ENCODE measurements around the gene GATB. TPM values are rescaled to one million over a fixed set of nuclear protein-coding genes. Genes with fewer than 3 reads are reported as not detected.

Gene GATB
- total RNA-seq, 4 donors from 2014 or later = 19.6 to 28.9 (median 23.8) TPM

GRCh38 chr4:151771664-151772063 lies 10.9 kb upstream of the GATB start:
- DNase-seq = no peak
- no peaks in the 10 kb centered on the region for H3K36me3 ChIP-seq
- no peaks in the 10 kb centered on the region for H3K9me3 ChIP-seq
- H3K4me3 ChIP-seq = no peak overlapping the region
- no peaks in the 10 kb centered on the region for H3K4me1 ChIP-seq
- TF ChIP-seq CTCF (IDR thresholded peaks at IDR 0.05) = no peak
- TF ChIP-seq POLR2A (IDR thresholded peaks at IDR 0.05) = no peak
- no peak overlapping the region for H3K27ac ChIP-seq
- no peaks in the 10 kb centered on the region for H3K27me3 ChIP-seq

- no peak overlapping the region for H3K27ac ChIP-seq
- no peaks in the 10 kb centered on the region for H3K27me3 ChIP-seq
- no peak for DNase-seq
- no peaks in the 10 kb centered on the region for H3K9me3 ChIP-seq
- no peak overlapping the region for H3K4me3 ChIP-seq
- no peak for TF ChIP-seq POLR2A (IDR thresholded peaks at IDR 0.05)
- TF ChIP-seq CTCF (IDR thresholded peaks at IDR 0.05) = no peak
- H3K4me1 ChIP-seq = no peaks in the 10 kb centered on the region
- no peaks in the 10 kb centered on the region for H3K36me3 ChIP-seq
Measured at GRCh38 chr4:151770154-151770553, 9.3 kb upstream of the GATB start.

- H3K9me3 ChIP-seq = no peaks in the 10 kb centered on the region
- no peak for TF ChIP-seq CTCF (IDR thresholded peaks at IDR 0.05)
- TF ChIP-seq POLR2A (IDR thresholded peaks at IDR 0.05) = no peak
Measured at GRCh38 chr4:151768835-151769234, 8.0 kb upstream of the GATB start.

GRCh38 chr4:151766691-151767090 lies 5.9 kb upstream of the GATB start:
- H3K9me3 ChIP-seq = no peaks in the 10 kb centered on the region
- no peak for TF ChIP-seq POLR2A (IDR thresholded peaks at IDR 0.05)
- TF ChIP-seq CTCF (IDR thresholded peaks at IDR 0.05) = peak in 3 of 6 experiments; percentile 46 to 60 (median 52)
- H3K4me3 ChIP-seq = no peak overlapping the region
- H3K4me1 ChIP-seq = no peaks in the 10 kb centered on the region
- H3K27me3 ChIP-seq = no peaks in the 10 kb centered on the region
- no peak overlapping the region for H3K27ac ChIP-seq
- DNase-seq = peak in 2 of 3 donors; percentile 47 to 48
- no peaks in the 10 kb centered on the region for H3K36me3 ChIP-seq

More at GRCh38 chr4:151768835-151769234, 8.0 kb upstream of the GATB start:
- Histone ChIP-seq H3K4me3 (no peak overlapping the region), H3K36me3 (no peaks in the 10 kb centered on the region), H3K27me3 (no peaks in the 10 kb centered on the region), H3K27ac (no peak overlapping the region), H3K4me1 (no peaks in the 10 kb centered on the region)
- DNase-seq = no peak

- H3K36me3 ChIP-seq = peaks cover 0 to 11% (median 0%) of the 10 kb centered on the region in 3 donors
- no peak for TF ChIP-seq CTCF (IDR thresholded peaks at IDR 0.05)
- TF ChIP-seq POLR2A (IDR thresholded peaks at IDR 0.05) = no peak
- no peak for DNase-seq
- no peak overlapping the region for H3K27ac ChIP-seq
- H3K9me3 ChIP-seq = no peaks in the 10 kb centered on the region
- H3K4me1 ChIP-seq = peaks cover 0 to 5% (median 0%) of the 10 kb centered on the region in 4 donors
- no peaks in the 10 kb centered on the region for H3K27me3 ChIP-seq
- H3K4me3 ChIP-seq = peak overlapping the region; percentile 68 to 96 (median 73)
Measured at GRCh38 chr4:151760002-151760401, 805 bp downstream of the GATB start.

- Histone ChIP-seq H3K36me3 (peaks cover 0 to 19% (median 0%) of the 10 kb centered on the region in 3 donors), H3K4me3 (no peak overlapping the region), H3K27me3 (no peaks in the 10 kb centered on the region), H3K27ac (no peak overlapping the region), H3K4me1 (no peaks in the 10 kb centered on the region), H3K9me3 (no peaks in the 10 kb centered on the region)
- TF ChIP-seq POLR2A (IDR thresholded peaks at IDR 0.05) (no peak), CTCF (IDR thresholded peaks at IDR 0.05) (no peak)
- no peak for DNase-seq
Measured at GRCh38 chr4:151753056-151753455, 7.8 kb downstream of the GATB start.

Data from Peyer's patch (tissue), 4 donors.